Stimulated activated CD8-positive, alpha-beta memory T cell treated with anti-CD3 and anti-CD28 coated beads, Interleukin-15, amount 100 ng/mL, for 1 hour (primary cell): ENCODE data around the gene RER1.

Experiments used
- DNase-seq: peaks from one replicate; pipeline ENCODE4 v3.0.0-alpha.2; 2020; ENCODE audit warnings: low read depth

Gene RER1

DNA sequence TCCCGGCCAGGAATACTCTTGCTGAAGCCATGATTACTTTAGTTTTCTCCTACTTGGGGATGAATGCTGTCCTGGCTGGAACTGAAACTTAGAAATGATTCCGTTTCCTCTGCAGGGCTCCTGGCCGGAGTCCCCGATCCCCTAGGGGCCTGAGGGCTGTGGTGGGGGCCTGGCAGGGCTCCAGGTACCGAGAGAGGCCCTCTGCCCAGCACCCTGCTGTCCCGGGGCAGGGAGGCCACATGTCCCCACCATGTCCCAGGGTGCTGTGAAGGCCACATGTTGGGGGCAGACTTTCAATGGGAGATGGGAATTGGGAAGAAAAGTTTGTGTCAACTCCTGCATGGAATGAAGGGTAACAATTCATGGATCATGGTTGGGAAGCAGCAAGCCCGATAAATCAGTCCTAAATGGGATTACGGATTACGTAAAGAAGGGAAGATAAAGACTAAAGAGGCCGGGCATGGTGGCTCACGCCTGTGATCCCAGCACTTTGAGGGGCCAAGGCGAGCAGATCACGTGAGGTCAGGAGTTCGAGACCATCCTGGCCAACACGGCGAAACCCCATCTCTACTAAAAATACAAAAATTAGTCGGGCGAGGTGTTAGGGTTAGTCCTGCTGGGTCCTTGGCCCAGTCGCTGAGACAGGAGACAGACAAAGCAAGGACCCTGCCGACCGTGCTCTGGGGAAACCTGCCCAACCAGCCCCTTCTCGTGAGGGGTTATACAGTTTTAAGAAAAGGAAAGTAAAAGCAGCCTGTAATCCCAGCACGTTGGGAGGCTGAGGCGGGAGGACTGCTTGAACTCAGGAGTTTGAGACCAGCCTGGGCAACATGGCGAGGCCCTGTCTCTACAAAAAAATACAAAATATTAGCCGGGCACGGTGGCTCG, 37.8 kb upstream of the RER1 start:
- DNase-seq, result no peak

- no peak for DNase-seq
Observed at GRCh38 chr1:2354511-2355372, 36.9 kb upstream of the RER1 start.

DNA sequence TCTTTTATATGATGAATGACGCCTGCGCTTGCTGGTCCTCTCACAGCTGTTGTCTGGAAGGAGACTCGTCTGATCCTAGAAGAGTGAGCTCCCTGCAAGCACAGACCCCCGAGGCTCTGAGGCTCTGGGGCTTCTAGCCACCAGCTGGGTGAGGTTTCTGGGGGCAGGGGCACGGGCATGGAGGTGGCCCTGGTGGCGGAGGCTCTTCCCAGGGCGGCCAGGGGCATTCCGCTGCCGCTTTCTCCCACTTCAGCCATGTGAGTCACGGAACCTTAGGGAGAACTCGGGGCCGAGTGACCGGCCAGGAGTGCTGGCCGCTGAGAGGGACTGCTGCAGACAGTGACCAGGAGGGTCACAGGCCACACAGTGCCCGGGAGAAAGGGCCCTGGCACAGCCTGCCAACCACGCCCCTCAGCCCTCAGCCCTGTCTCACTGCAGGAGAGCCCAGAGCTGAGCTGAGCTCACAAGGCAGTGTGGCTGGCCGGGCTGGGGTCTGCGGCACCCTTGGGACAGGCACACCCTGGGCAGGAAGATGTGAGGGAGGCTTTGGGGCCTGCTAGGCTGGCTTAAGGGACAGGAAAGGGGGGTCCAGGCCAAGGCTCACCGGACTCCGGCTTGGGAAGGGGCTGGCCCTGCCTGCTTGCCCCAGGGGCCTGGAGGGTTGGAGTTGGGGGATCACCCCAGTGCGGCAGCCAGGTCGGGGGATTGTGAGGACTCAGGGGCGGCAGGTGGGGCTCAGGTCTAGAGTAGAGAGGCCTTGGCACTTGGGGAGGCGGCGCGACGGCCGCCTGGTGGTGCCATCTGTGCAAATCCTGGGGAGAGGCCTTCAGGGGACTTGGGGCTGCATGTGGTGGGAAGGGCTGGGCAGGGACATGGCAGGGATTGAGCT, 36.0 kb upstream of the RER1 start:
- no peak for DNase-seq

DNA sequence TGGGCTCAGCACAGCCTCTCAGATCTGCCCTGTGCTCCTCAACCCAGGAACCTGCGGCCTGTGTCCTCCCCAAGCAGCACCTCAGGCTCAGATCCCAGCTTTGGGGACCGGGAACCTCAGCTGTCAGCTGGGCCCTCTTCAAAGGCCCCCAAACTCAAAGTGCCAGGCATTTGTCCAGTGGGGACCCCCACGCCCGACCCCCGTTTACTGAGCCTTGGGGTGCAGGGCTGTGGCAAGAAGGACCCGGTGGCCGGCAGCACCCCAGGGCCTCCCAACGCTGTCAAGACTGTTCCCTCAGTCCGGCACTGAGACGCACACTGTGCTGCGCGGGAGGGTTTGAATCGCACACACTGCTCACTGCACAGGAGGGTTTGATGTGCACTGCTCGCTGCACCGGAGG, 35.2 kb upstream of the RER1 start:
- no peak for DNase-seq

- DNase-seq, result no peak
Observed at GRCh38 chr1:2356911-2357845, 34.5 kb upstream of the RER1 start.

GRCh38 chr1:2358072-2358471, 33.6 kb upstream of the RER1 start:
- no peak for DNase-seq

DNA sequence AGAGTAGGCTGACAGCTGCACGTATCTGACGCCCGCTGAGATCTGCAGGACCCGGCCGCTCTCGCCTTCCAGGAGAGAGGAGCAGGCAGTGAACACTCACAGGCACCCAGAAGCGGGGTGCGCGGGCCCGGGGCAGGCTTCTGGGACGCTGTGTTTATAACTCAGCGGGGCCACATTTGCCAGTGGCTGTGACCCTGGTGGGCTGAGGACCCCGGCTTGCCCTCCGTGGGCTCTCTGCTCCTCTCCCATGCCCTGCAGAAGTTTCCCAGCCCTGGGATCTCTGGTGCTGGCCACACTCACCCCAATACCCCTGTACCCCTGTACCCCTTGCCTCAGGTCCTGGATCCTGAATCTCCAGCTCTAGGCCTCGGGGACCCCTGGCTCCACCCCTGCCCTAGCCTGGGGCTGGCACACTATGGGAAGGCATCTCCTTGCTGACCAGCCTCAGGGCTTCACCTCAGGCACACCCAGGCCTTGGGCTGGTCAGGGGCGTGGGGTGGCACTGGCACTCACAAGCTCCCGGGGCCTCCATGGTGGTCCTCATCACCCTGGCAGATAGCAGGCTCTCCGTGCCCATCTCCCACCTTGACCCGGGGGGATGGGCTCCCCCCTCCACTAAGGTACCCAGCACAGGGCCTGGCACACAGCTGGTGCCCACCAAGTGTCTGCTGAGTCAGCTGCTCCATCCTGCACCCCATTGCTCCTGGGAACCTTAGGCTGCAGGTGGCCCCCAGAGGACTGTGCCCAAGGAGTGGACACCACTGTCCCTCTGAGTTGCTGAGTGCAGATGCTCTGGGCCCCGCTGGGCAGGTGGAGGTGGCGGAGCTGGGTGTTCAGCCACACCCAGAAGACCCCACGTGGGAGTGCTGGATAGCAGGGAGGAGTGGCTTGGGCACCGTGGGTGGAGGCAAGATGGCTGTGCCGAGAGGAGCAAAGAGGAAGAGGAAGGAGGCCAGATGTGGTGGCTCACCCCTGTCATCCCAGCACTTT, 32.7 kb upstream of the RER1 start:
- DNase-seq, result no peak

GRCh38 chr1:2360588-2361364, 30.9 kb upstream of the RER1 start:
- no peak for DNase-seq

- DNase-seq, result no peak
Observed at GRCh38 chr1:2363847-2364513, 27.7 kb upstream of the RER1 start.

DNA sequence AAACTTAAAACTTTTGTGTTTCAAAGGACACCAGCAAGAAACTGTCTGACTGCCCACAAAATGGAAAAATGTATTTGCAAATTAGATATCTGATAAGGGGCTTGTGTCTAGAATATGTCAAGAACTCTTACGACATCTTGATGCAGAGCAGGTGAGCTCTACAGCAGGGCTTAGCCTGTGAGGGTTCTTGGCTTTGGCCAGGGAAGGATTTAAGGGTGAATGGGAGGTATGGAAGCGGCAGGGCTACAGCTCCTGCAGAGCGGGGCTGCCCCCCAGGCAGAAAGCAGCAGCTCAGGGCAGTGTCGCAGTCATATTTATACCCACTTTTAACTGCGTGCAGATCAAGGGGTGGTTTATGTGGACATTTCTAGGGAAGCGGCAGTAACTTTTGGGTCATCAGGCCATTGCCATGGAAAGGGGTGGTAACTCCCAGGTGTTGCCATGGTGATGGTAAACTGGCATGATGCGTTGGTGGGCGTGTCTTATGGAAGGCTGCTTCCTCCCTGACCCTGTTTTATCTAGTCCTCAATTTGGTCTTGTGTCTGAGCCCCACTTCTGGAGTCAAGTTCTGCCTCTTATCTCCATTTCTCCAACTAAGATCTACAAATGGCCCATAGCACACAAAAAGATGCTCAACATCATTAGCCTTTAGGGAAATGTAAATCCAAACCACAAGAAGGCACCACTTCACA, 23.4 kb upstream of the RER1 start:
- DNase-seq, result no peak

DNA sequence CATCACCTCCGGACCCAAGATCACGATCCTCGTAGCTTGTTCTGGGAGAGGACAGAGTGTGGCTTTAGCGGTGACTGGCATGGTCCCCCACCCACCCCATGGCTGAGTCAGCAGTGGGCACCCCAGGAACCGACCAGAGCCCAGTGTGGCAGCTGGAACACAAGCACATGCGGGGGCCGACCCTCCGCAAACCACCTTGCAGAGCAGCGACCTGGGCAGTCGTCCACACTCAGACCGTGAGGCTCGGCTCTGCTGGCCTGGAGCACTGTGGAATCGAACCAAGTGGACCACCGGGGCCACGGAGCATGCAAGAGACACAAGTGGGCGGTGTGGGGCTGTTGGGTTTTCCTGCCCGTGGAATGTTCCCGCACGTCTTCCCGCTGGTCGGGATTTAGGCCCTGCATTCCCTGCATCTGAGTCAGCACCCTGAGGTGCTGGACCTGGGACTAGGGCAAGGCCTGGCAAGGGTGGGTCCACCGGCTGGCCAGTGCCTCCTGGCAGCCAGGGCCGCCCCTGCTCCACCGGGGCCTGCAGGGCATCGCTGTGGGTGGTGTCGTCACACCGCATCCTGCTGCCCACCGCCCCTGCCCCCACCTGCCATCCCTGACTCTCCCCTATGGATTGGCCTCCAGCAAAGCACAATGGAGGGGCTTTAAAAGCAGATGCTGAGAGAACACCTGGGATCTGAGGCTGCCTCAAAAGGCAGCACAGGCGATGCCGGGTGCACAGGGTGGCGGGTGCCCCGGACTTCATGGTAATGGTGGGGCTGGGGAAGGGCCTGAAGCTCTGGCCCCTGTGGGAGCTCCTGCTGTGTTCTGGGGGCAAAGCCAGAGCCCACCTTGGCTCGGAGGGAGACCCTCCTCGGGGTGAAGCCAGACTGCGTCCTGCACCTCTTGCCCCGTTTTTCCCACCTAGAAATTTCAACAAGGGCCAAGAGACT, 18.8 kb upstream of the RER1 start:
- no peak for DNase-seq

DNA sequence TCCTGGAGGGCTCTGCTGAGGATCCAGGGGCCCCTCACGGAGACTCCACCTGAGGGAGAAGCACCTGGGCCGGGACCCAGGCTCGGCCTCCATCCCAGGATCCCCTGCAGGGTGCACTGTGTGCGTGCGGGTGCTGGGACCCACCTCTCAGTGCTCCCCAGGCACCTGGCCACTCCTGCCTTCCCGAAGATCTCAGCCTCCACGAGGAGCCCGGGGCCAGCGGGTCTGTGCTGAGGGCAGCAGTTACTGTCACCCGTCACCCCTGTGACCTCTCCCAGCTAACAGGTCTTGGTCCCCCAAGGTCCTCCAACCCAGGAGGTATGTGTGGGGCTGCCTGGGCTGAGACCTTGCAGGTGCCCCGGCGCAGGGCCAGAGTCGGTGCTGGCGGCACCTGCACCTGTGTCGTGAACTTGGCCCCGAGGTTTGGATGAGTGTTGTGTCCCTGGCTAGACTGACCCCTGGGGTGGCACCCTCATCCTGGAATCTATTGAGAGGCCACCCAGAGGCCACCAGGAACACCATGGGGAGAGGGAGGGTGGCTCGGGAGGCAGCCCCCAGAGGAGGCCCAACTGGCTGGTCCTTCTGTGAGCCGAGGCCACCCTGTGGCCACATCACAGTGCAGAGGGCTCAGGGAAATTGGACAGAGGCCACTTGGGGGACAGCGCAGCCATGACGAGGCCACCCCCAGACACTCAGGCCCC, 17.9 kb upstream of the RER1 start:
- no peak for DNase-seq

GRCh38 chr1:2374252-2375155, 17.1 kb upstream of the RER1 start:
- DNase-seq, result no peak

DNA sequence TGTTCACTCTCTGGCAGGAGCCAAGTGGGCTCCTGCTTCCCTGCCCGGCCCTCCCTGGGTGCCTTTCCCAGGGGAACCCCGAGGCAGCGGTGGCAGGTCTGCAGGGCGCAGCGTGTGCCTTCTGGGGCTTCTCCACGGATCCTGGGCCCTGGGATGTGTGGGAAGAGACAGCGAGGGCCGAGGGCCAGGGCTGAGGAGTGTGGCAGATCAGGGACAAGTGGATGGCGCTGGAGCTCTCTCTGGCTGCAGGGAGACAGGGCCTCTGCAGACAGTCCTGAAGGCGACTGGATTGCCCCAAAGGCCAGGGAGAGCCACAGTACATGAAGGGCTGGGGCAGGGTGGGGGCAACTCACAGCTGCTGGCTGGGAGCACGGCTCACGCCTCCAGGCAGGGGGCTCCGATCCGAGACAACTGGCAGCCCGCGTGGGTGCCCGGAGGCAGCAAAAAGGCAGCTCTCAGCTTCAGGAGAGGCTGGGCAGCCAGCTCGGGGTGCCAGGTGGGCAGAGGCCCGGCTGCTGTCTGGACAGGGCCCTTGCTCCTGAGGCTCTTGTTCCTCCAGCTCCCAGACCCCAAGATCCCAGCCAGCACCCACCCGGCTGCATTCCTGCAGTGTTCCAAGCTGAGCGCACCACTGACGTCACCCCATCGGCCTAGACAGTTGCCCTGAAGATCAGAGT, 16.3 kb upstream of the RER1 start:
- DNase-seq, result no peak

- no peak for DNase-seq
Observed at GRCh38 chr1:2375923-2376260, 15.7 kb upstream of the RER1 start.
